ENCODE results near the gene RHOBTB1.

DNA sequence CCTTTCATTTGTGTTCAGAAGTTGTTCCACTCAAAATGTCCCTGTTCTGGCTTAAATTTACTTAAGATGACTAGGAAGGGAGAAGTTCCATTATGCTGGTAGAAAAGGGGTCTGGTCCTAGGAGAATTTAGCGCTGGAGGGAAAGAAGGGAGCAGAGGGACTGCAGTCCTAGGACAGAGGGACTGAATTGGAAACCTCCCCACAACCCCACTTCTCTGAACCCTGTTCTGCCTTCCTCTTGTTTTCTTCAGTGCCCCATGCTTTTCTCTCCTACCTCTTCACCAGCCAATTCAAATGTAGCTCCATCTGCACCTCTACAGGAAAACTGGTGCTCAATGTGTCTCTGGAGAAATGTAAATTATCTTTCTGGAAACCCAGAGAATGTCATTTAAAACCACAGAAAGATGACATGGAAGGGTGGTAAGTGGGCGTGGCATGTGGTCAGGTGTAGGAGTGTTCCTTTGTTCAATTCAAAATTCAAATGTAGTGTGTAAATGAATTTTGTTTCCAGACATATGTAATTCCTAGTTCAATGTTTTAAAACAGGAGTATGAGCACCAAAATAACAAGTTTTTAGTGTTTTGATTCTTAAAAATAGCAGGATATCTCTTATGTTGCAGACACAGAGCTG, 24.0 kb upstream of the RHOBTB1 start:
- TF ChIP-seq, protein P1, sequence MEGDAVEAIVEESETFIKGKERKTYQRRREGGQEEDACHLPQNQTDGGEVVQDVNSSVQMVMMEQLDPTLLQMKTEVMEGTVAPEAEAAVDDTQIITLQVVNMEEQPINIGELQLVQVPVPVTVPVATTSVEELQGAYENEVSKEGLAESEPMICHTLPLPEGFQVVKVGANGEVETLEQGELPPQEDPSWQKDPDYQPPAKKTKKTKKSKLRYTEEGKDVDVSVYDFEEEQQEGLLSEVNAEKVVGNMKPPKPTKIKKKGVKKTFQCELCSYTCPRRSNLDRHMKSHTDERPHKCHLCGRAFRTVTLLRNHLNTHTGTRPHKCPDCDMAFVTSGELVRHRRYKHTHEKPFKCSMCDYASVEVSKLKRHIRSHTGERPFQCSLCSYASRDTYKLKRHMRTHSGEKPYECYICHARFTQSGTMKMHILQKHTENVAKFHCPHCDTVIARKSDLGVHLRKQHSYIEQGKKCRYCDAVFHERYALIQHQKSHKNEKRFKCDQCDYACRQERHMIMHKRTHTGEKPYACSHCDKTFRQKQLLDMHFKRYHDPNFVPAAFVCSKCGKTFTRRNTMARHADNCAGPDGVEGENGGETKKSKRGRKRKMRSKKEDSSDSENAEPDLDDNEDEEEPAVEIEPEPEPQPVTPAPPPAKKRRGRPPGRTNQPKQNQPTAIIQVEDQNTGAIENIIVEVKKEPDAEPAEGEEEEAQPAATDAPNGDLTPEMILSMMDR (IDR thresholded peaks at IDR 0.05) = no peak
- no peak for TF ChIP-seq POLR2A (IDR thresholded peaks at IDR 0.05)
